ENCODE results near the gene TRIP4.

TRIP4 gene

DNA sequence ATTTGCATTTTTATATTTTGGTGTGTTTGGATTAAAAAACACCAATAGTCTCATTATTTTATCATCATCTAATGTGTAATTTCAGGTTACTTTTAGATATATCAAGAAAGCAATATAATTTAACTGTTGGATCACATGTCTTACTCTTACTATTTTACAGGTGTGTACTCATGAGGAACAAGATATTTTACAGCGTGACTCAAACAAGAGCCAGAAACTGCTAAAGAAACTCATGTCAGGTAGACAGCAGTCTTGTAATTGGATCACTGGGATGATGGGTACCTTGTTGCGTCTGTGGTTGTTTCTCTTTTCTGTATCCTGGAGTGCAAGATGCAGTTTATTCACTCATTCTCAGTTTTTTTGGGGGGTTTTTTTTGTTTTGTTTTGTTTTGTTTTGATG, 12.9 kb downstream of the TRIP4 start:
- TF ChIP-seq CEBPB (IDR thresholded peaks at IDR 0.05) (no peak), ZBTB7A (IDR thresholded peaks at IDR 0.05; ENCODE audit: low read depth) (no peak), CREB1 (IDR thresholded peaks at IDR 0.05; ENCODE audit: low read depth) (no peak), NFIC (IDR thresholded peaks at IDR 0.05) (no peak), YY1 (IDR thresholded peaks at IDR 0.05; ENCODE audit: low read depth) (no peak), EGR1 (IDR thresholded peaks at IDR 0.05) (no peak), EP300 (IDR thresholded peaks at IDR 0.05; ENCODE audit: borderline replicate concordance) (no peak), TCF12 (IDR thresholded peaks at IDR 0.05; ENCODE audit: low read depth) (no peak)
- TF ChIP-seq, protein P1, sequence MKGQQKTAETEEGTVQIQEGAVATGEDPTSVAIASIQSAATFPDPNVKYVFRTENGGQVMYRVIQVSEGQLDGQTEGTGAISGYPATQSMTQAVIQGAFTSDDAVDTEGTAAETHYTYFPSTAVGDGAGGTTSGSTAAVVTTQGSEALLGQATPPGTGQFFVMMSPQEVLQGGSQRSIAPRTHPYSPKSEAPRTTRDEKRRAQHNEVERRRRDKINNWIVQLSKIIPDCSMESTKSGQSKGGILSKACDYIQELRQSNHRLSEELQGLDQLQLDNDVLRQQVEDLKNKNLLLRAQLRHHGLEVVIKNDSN (IDR thresholded peaks at IDR 0.05): no peak

- TF ChIP-seq NFIC (IDR thresholded peaks at IDR 0.05) (no peak), EGR1 (IDR thresholded peaks at IDR 0.05) (no peak), YY1 (IDR thresholded peaks at IDR 0.05; ENCODE audit: low read depth) (no peak), TAF1 (IDR thresholded peaks at IDR 0.05; ENCODE audit: low read depth) (no peak)
Observed at GRCh38 chr15:64412216-64412615, 24.6 kb downstream of the TRIP4 start.

DNA sequence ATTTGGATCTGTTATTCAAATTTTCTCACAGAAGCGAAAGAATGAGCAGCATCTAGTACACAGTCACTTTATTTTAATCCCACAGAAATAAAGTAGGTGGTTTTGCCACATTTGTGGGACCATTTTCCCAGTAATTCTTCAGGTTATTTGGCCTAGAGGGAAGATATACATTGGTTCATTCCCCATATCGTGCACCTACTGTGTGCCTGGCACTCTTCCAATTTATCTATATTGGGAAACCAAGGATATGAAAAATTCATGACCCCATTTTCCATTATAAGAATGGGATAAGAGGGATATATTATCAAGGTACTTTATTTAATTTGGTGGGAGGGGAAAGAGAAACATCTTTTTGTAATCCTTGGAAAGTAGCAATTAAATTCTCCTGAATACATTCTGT, 35.1 kb downstream of the TRIP4 start:
- TF ChIP-seq ZBTB7A (IDR thresholded peaks at IDR 0.05; ENCODE audit: low read depth) (no peak), TAF1 (IDR thresholded peaks at IDR 0.05; ENCODE audit: low read depth) (no peak), NFIC (IDR thresholded peaks at IDR 0.05) (no peak)

DNA sequence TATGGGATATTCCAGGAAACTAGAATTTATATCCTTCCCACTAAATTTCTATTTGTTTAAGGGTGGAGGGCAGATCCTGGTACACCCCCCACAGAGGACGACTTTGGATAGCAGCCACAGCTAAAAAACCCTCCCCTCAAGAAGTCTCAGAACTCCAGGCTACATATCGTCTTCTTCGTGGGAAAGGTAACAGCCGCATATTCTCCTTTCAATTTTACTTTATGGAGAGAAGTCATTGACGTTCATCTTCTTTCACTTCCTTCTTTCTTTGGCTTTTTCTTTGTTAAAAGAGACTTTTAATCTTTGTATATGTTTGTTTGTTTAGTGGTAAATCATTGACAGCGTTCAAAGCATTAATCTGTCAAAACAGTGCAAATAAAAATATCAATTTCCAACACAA, 36.3 kb downstream of the TRIP4 start:
- TF ChIP-seq CREB1 (IDR thresholded peaks at IDR 0.05; ENCODE audit: low read depth) (no peak), EP300 (IDR thresholded peaks at IDR 0.05; ENCODE audit: borderline replicate concordance) (no peak), REST (IDR thresholded peaks at IDR 0.05; ENCODE audit: low read depth) (no peak), FOXM1 (IDR thresholded peaks at IDR 0.05; ENCODE audit: borderline replicate concordance, low read depth) (no peak), EGR1 (IDR thresholded peaks at IDR 0.05) (no peak), TEAD4 (IDR thresholded peaks at IDR 0.05) (no peak), MAX (IDR thresholded peaks at IDR 0.05) (no peak), RAD21 (IDR thresholded peaks at IDR 0.05; ENCODE audit: low read depth) (no peak), YY1 (IDR thresholded peaks at IDR 0.05; ENCODE audit: low read depth) (no peak), TCF12 (IDR thresholded peaks at IDR 0.05; ENCODE audit: low read depth) (no peak)
- TF ChIP-seq, protein P1 (IDR thresholded peaks at IDR 0.05): no peak

GRCh38 chr15:64425221-64425620, 37.6 kb downstream of the TRIP4 start:
- TF ChIP-seq EGR1 (IDR thresholded peaks at IDR 0.05) (no peak), RAD21 (IDR thresholded peaks at IDR 0.05; ENCODE audit: low read depth) (no peak), REST (IDR thresholded peaks at IDR 0.05; ENCODE audit: low read depth) (no peak), CEBPB (IDR thresholded peaks at IDR 0.05) (no peak), YY1 (IDR thresholded peaks at IDR 0.05; ENCODE audit: low read depth) (no peak), ZBTB7A (IDR thresholded peaks at IDR 0.05; ENCODE audit: low read depth) (no peak), TCF12 (IDR thresholded peaks at IDR 0.05; ENCODE audit: low read depth) (no peak), NFIC (IDR thresholded peaks at IDR 0.05) (no peak)

DNA sequence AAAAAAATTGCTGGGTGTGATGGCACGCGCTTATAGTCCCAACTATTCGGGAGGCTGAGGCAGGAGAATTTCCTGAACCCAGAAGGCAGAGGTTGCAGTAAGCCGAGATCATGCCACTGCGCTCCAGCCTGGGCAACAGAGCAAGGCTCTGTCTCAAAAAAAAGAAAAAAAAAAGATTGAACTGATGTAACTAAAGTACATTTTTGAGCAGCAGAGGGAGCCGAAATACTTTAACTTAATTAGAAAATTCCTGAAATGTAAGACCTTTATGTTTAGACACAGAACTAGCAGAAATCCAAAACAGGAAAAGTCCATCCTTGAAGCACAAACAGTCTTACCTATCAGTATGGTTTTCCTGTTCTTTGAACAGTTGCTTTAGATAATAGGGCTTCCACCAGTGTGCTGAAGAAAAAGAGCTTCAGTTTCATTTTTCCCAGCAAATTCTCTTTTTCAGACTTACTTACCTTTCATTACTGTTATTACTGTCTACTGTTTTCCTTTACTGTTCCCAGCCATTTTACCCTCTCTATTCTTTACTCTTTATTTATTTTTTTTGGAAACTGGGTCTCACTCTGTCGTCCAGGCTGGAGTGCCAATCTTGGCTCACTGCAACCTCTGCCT, 39.3 kb downstream of the TRIP4 start:
- TF ChIP-seq RAD21 (IDR thresholded peaks at IDR 0.05; ENCODE audit: low read depth) (peak; percentile 43), YY1 (IDR thresholded peaks at IDR 0.05; ENCODE audit: low read depth) (no peak), CEBPB (IDR thresholded peaks at IDR 0.05) (no peak)

DNA sequence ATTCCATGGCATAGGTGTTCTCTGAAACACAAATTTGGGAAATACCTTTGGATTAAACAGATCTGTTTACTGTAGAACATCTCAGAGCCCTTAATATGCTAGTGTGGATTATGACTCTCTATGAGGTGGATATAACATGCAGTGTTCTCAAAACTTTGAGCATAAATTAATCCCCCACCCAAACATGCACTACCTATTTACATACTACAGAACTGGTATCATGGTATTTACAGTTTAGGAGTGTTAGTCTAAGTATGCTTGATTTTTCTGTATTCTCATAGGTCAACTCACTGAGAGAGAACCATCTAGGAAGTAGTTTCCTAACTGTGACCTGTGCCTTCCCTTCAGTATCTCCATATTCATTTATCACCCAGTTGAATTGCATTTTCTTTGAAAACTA, 41.8 kb downstream of the TRIP4 start:
- TF ChIP-seq EP300 (IDR thresholded peaks at IDR 0.05; ENCODE audit: borderline replicate concordance): no peak
- TF ChIP-seq FOXM1 (IDR thresholded peaks at IDR 0.05; ENCODE audit: borderline replicate concordance, low read depth): no peak
- TF ChIP-seq CEBPB (IDR thresholded peaks at IDR 0.05): no peak
- no peak for TF ChIP-seq TEAD4 (IDR thresholded peaks at IDR 0.05)
- TF ChIP-seq YY1 (IDR thresholded peaks at IDR 0.05; ENCODE audit: low read depth): no peak
- TF ChIP-seq RAD21 (IDR thresholded peaks at IDR 0.05; ENCODE audit: low read depth): no peak
- no peak for TF ChIP-seq NFIC (IDR thresholded peaks at IDR 0.05)
- no peak for TF ChIP-seq CREB1 (IDR thresholded peaks at IDR 0.05; ENCODE audit: low read depth)
- no peak for TF ChIP-seq ZBTB7A (IDR thresholded peaks at IDR 0.05; ENCODE audit: low read depth)
- TF ChIP-seq MAX (IDR thresholded peaks at IDR 0.05): no peak
- TF ChIP-seq REST (IDR thresholded peaks at IDR 0.05; ENCODE audit: low read depth): no peak
- no peak for TF ChIP-seq TAF1 (IDR thresholded peaks at IDR 0.05; ENCODE audit: low read depth)
- no peak for TF ChIP-seq TCF12 (IDR thresholded peaks at IDR 0.05; ENCODE audit: low read depth)
- TF ChIP-seq, protein P1 (IDR thresholded peaks at IDR 0.05): no peak
- TF ChIP-seq EGR1 (IDR thresholded peaks at IDR 0.05): no peak

Data from Ishikawa (cell line).